Brain microvascular endothelial cell (primary cell): ENCODE measurements around the gene POMC.
"Not testable (repeated sequence)": the region's sequence is repeated elsewhere in the genome, so short reads cannot be mapped to it uniquely, and the experiment has no call there.

Experiments used
- DNase-seq: peaks from one replicate; pipeline ENCODE4 v3.0.0-alpha.2; 2020
- H3K27ac ChIP-seq: fragments of 250-450 bp; sonication (Bioruptor Pico); 2 replicates; pipeline ENCODE4 v1.5.1; 2020; ENCODE audit warnings: mild to moderate bottlenecking, moderate library complexity
- H3K27me3 ChIP-seq: fragments of 250-450 bp; sonication (Bioruptor Pico); replicated peaks from 2 replicates; pipeline ENCODE4 v1.5.1; 2020; ENCODE audit warnings: mild to moderate bottlenecking
- H3K36me3 ChIP-seq: fragments of 250-450 bp; sonication (Bioruptor Pico); replicated peaks from 2 replicates; pipeline ENCODE4 v1.5.1; 2020; ENCODE audit warnings: mild to moderate bottlenecking
- H3K4me3 ChIP-seq: 2 replicates; pipeline ENCODE4 v1.5.1; 2011; ENCODE audit warnings: low read depth, mild to moderate bottlenecking, control low read depth, low read length, moderate library complexity
- in situ Hi-C: cut with HindIII; loops from 2 replicates; pipeline ENCODE4 v1.10.0; 2017; ENCODE audit warnings: low sequenced_read_pairs, low pct_ligation_motif_present
- TF ChIP-seq, protein P1 (sequence below): IDR thresholded peaks from 2 replicates; pipeline ENCODE4 v1.5.1; 2011; ENCODE audit warnings: low read depth, mild to moderate bottlenecking, moderate library complexity, low read length, control low read depth, inconsistent platforms; ENCODE audit errors: missing control alignments

Gene POMC

DNA sequence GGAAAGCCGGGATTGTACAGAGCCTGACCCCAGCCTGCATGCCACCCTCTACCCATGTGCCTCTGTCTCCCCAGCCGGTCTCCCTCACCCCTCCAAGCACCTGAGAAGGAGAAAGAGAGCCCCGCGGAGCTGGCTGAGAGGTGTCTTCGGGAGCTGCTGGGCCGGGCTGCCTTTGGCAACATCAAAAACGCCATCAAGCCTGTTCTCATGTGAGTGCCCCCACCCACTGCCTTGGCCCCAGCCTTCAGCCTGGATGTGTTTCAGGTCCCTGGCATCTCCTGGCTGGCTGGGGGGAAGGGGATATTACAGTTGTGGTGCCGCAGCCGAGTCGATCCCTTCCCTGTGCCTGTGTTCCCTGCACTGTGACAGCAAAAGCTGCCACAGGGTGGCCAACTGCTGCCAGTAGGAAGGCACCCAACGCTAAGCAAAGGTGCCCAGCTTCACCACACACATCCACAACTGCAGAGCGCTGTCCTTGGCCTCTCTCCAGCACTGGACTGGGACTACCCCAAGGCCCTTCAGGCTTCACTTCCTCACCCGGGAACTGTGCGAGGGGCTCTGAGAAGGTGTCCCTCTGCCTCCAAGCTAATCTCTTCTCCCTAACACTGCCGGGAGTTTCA is 38.4 kb downstream of the POMC start:
- in situ Hi-C loops: no loop called here
- DNase-seq: no peak
- H3K27ac ChIP-seq: no peak overlapping the region
- no peaks in the 10 kb centered on the region for H3K36me3 ChIP-seq
- H3K27me3 ChIP-seq: peaks cover 9% of the 10 kb centered on the region
- TF ChIP-seq, protein P1, sequence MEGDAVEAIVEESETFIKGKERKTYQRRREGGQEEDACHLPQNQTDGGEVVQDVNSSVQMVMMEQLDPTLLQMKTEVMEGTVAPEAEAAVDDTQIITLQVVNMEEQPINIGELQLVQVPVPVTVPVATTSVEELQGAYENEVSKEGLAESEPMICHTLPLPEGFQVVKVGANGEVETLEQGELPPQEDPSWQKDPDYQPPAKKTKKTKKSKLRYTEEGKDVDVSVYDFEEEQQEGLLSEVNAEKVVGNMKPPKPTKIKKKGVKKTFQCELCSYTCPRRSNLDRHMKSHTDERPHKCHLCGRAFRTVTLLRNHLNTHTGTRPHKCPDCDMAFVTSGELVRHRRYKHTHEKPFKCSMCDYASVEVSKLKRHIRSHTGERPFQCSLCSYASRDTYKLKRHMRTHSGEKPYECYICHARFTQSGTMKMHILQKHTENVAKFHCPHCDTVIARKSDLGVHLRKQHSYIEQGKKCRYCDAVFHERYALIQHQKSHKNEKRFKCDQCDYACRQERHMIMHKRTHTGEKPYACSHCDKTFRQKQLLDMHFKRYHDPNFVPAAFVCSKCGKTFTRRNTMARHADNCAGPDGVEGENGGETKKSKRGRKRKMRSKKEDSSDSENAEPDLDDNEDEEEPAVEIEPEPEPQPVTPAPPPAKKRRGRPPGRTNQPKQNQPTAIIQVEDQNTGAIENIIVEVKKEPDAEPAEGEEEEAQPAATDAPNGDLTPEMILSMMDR: no peak
- H3K4me3 ChIP-seq: no peak overlapping the region

DNA sequence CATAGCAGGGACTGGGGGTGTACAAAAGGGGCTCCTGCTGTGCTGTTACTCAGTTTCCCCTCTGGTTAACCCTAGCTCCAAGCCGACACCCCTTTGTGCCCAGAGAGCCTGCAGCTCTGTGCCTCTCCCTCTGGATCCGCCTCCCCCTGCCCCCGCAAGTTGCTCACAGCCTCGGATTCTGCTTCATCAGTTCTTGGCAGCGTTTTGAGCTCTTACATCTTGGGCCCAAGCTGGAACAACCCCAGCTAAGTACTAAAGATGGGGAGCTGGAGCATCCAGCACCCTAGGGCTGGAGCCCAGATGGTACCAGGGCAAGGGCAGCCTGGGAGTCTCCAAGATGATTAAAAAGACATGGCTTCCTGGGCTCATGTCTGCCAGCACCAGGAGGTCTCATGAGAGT is 40.7 kb downstream of the POMC start:
- Histone ChIP-seq H3K4me3 (no peak overlapping the region), H3K27ac (no peak overlapping the region), H3K36me3 (no peaks in the 10 kb centered on the region), H3K27me3 (peaks cover 8% of the 10 kb centered on the region)
- in situ Hi-C loops: no loop called here
- no peak for DNase-seq
- TF ChIP-seq, protein P1: no peak

DNA sequence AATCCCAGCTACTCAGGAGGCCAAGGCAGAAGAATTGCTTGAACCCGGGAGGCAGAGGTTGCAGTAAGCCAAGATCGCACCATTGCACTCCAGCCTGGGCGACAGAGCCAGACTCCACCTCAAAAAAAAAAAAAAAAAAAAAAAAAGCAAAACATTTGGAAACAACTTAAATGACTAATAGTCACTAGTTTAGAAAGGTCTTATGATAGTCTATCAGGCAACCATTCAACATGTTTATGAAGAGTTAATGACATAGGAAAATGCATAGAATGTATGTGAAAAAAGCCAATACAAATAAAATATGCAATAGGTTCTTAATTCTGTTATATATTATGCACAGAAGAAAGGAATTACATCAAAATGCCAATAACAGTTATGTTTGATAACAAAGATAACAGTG is 41.3 kb downstream of the POMC start:
- in situ Hi-C loops, H3K36me3 ChIP-seq, H3K27ac ChIP-seq, DNase-seq, H3K4me3 ChIP-seq, H3K27me3 ChIP-seq: not testable (repeated sequence)

DNA sequence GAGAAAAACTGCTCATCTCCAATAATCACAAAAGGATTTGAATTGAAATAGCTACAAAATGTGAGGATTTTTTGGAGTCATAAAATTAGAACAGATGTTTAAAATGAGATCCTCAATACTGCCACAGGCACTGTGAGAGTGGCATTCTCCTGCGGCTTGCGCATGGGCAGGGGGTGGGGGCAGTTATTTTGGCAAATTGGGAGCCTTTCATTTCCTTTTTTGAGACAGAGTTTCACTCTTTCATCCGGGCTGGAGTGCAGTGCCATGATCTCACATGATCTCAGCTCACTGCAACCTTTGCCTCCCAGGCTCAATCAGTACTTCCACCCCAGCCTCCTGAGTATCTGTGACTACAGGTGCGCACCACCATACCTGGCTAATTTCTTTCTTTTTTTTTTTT is 42.4 kb downstream of the POMC start:
- Histone ChIP-seq H3K4me3 (no peak overlapping the region), H3K27ac (no peak overlapping the region), H3K36me3 (no peaks in the 10 kb centered on the region), H3K27me3 (no peaks in the 10 kb centered on the region)
- DNase-seq: no peak
- TF ChIP-seq, protein P1: no peak
- in situ Hi-C loops: no loop called here

DNA sequence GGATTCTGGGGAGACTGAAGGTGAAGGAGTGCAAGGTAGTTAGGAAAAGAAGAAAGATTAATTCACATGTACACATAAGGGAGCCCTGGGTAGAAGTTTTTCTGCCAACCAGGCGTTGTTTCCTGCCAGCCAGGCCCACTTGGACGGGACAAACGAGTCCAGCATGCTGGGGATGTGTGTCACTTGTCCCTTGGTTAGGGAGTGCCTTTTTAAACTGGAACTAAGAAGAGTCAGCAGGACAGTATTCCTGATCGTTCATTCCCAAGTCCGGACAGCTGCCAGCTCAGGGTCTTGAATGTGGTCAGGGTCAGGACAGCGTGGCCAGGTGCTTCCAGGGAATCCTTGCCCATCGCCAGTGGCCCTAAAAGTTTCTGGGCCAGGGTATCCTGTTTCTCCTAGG is 43.2 kb downstream of the POMC start:
- DNase-seq: no peak
- Histone ChIP-seq H3K36me3 (no peaks in the 10 kb centered on the region), H3K27me3 (no peaks in the 10 kb centered on the region), H3K27ac (no peak overlapping the region), H3K4me3 (no peak overlapping the region)
- TF ChIP-seq, protein P1: no peak
- in situ Hi-C loops: no loop called here

DNA sequence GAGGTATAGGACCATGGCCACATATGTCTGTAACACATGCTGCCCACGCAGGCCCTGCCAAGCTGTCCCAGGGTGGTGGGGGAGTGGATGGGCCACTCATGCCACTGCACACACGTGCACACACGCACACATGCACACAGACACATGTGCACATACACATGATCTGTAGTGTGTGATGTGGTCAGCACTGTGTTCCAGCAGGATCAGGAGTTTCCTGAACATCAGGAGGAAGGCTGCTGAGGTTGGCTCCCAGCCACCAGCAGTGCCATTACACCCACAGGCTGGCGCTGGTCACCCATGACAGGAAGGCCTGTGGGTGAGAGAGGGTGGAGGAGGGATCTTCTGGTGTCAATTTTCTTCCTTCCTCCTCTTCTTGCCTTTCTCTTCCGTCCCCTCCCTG is 44.7 kb downstream of the POMC start:
- in situ Hi-C loops: no loop called here
- DNase-seq: no peak
- Histone ChIP-seq H3K27ac (no peak overlapping the region), H3K36me3 (no peaks in the 10 kb centered on the region), H3K4me3 (no peak overlapping the region), H3K27me3 (no peaks in the 10 kb centered on the region)
- TF ChIP-seq, protein P1: no peak
